Fibroblast of pulmonary artery (primary cell): Measurements from ENCODE around the gene IGFL3.
"Not testable (repeated sequence)": the region's sequence is repeated elsewhere in the genome, so short reads cannot be mapped to it uniquely, and the experiment has no call there.

ENCODE experiments used
- DNase-seq: peaks from one replicate; pipeline ENCODE4 v3.0.0-alpha.2; 2010; ENCODE audit warnings: low read depth
- H3K4me3 ChIP-seq: replicated peaks from 2 replicates; pipeline ENCODE4 v1.5.1; 2011; ENCODE audit warnings: low read depth, mild to moderate bottlenecking, control low read depth, low read length, moderate library complexity
- CTCF ChIP-seq: IDR thresholded peaks from 2 replicates; pipeline ENCODE4 v1.5.1; 2011; ENCODE audit warnings: mild to moderate bottlenecking, control low read depth, low read length, inconsistent platforms; ENCODE audit errors: missing control alignments

Gene IGFL3

GRCh38 chr19:46085888-46086287 is 38.6 kb downstream of the IGFL3 start:
- H3K4me3 ChIP-seq: no peak overlapping the region
- DNase-seq: no peak
- TF ChIP-seq CTCF: no peak

GRCh38 chr19:46082728-46083050 is 41.8 kb downstream of the IGFL3 start:
- DNase-seq: no peak
- TF ChIP-seq CTCF: no peak
- H3K4me3 ChIP-seq: no peak overlapping the region

GRCh38 chr19:46081928-46082727 is 42.4 kb downstream of the IGFL3 start:
- peak; percentile 71 for TF ChIP-seq CTCF
- no peak overlapping the region for H3K4me3 ChIP-seq
- DNase-seq: peak; percentile 79

GRCh38 chr19:46080561-46080960 is 43.9 kb downstream of the IGFL3 start:
- no peak for TF ChIP-seq CTCF
- H3K4me3 ChIP-seq: no peak overlapping the region
- DNase-seq: peak; percentile 89

GRCh38 chr19:46079576-46079975 is 44.9 kb downstream of the IGFL3 start:
- no peak for TF ChIP-seq CTCF
- no peak for DNase-seq
- no peak overlapping the region for H3K4me3 ChIP-seq

GRCh38 chr19:46078573-46079332 is 45.7 kb downstream of the IGFL3 start:
- DNase-seq: peak; percentile 84
- not testable (repeated sequence) for H3K4me3 ChIP-seq
- peak; percentile 56 for TF ChIP-seq CTCF
